ENCODE results near the gene RAB40B. TPM values are rescaled to one million over a fixed set of nuclear protein-coding genes. Genes with fewer than 3 reads are reported as not detected.

The RAB40B gene
- total RNA-seq, 1 experiment from 2014 or later = 37.8 TPM

DNA sequence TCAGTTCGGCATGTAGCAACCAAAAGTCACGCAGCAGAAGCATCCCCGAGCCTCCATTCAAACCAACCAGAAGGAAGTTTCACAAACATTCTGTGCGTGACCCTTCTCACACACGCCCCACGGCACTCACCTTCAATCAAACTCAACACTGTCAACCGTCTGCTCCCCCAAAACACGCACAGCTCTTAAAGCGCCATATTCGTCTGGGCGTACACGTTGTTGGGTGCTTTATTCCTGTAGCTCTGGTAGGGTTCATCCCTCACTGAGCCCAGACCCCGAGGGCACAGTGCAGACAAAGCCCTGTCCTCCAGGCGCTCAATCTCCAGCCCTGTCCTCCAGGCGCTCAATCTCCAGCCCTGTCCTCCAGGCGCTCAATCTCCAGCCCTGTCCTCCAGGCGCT, 2.2 kb downstream of the RAB40B start:
- no peak for DNase-seq (ENCODE audit: low spot score)
- in situ Hi-C loops (cut with HindIII; ENCODE audit: low sequenced_read_pairs) = no loop called here

DNA sequence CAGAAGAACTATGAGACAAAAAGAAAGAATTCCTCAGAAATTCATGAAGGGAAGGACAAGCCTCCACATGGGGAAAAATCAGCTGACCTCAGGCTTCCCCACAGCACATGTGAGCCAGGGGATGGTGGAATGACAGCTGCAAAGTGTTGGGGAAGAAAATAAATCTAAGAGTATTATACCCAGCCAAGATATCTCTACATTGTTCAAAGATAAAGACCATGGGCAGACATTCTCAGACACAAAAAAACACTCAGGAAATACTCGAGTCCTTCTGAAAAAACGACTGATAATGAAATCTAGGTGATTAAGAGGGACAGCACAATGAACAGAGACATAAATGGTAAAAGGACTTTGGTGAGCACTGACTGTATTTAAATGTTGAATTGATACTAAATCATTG, 3.9 kb downstream of the RAB40B start:
- in situ Hi-C loops (cut with HindIII; ENCODE audit: low sequenced_read_pairs) = no loop called here
- DNase-seq (ENCODE audit: low spot score) = no peak

DNA sequence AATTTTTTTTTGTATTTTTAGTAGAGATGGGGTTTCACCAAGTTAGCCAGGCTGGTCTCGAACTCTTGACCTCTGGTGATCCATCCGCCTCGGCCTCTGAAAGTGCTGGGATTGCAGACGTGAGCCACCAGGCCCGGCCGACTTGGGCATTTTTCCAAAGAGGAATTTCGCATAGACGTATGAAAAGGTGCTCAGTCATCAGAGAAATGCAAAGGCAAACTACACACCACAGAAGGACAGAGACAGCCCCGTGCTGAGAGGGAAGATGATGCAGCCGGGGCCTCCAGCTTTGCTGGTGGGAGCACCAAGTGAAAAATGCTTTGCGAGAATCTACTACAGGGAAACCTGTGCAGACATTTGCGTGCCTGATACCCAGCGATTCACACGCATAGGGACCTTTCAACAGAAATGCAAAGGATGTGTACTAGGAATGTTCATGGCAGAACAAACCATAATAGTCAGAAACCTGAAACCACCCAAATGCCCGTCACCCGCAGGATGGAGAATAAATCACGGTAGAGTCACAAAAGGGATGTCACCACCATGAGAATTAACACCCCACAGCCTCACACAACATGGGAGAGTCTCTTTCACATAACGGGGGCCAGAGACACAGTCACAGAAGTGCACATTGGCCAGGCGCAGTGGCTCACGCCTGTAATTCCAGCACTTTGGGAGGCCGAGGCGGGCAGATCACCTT, 5.2 kb downstream of the RAB40B start:
- in situ Hi-C loops (cut with HindIII; ENCODE audit: low sequenced_read_pairs) = no loop called here
- no peak for DNase-seq (ENCODE audit: low spot score)

DNA sequence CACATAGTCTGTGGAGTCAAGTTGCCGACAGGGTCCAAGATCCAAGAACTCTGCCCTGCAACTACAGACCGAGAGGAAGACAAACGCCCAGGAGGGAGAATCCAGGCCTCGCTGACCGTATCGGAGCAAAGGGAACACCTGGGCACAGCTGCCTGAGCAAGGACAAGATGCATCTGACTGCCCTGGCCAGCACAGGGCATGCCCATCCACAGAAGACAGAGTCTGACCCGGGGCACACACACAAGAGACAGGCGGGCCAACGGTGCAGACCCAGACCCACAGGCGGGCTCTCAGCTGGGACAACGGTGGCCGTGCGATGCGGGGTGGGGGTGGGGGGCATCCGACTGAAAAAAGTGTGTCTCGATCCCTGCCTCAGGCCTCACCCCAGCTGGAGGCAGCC, 6.2 kb downstream of the RAB40B start:
- in situ Hi-C loops (cut with HindIII; ENCODE audit: low sequenced_read_pairs) = no loop called here
- no peak for DNase-seq (ENCODE audit: low spot score)

DNA sequence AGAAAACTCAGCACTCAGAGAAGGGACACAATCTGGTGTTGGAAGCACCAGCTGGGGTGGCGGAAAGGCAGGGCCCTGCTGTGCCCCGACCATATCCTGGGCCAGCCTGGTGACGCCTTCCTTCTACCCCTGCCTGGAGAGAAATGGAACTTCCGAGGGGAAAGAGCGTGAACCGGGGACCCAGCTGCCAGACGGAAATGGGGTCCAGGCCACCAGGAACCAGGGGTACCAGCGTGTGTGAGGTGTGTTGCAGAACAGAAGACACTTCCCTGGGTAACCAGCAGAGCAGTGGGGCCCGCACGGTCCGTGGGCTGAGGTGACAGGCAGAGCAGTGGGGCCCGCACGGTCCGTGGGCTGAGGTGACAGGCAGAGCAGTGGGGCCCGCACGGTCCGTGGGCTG, 6.8 kb downstream of the RAB40B start:
- in situ Hi-C loops (cut with HindIII; ENCODE audit: low sequenced_read_pairs) = no loop called here
- DNase-seq (ENCODE audit: low spot score) = peak; percentile 41

DNA sequence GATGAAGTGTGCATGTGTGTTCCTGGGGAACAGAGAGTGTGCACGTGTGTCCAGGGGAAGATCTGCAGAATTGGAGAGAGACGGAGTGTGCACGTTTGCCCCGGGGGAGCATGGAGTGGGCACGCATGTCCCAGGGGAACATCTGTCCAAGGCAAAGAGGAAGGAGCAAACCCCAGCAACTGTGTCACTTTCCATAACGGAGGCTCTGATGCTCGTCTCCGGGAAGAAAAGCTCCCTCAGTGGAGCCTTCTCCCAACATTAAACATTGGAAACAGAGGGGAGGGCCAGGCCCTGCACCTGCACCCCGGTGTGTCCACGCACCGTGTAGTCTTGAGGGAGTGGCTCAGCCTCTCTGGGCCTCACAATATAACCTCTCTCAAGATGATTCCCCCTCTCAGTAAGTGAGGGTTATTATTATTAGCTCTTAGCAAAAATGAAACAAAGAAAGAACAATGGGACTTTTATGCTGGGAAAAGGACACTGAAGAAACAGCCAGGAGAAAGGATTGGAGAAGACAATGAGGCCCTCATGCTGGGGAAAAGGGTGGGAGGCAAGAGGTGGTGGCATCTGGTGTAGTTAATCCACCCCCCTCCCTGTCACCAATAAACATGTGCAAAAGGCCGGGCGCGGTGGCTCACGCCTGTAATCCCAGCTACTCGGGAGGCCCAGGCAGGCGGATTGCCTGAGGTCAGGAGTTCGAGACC, 7.6 kb downstream of the RAB40B start:
- in situ Hi-C loops (cut with HindIII; ENCODE audit: low sequenced_read_pairs) = no loop called here
- DNase-seq (ENCODE audit: low spot score) = no peak

DNA sequence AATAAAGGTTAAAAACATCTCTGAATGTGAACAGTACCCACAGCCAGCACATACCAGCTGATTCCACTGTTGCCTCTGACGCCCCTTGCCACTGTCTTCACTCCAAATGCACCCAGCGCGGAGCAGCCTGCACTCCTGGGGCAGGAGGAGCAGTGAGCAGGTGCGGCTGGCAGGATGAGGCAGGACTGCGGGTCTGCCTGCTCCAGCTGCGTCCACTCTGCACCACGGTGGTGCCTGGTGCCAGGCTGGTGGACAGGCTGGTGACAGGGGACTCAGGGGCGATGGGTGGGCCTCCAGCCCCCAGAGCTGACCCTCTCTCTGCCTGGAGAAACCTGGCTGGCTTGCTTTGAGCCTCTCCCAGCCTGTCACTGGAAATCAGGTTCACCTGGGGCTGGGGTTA, 9.4 kb downstream of the RAB40B start:
- in situ Hi-C loops (cut with HindIII; ENCODE audit: low sequenced_read_pairs) = no loop called here
- DNase-seq (ENCODE audit: low spot score) = no peak

DNA sequence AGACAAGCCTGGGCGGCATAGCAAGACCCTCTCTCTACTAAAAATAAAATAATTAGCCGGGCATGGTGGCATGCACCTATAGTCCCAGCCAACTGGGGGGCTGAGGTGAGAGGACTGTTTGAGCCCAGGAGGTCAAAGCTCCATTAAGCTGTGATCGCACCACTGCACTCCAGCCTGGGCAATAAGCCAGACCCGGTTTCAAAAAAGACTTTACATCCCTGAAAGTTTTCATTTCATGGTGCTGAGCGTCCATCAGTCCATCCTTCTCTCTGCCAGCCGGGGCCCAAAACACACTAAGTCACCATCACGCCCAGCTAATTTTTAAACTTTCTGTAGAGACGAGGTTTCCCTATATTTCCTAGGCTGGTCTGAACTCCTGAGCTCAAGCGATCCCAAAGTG, 10.6 kb downstream of the RAB40B start:
- in situ Hi-C loops (cut with HindIII; ENCODE audit: low sequenced_read_pairs) = no loop called here

DNA sequence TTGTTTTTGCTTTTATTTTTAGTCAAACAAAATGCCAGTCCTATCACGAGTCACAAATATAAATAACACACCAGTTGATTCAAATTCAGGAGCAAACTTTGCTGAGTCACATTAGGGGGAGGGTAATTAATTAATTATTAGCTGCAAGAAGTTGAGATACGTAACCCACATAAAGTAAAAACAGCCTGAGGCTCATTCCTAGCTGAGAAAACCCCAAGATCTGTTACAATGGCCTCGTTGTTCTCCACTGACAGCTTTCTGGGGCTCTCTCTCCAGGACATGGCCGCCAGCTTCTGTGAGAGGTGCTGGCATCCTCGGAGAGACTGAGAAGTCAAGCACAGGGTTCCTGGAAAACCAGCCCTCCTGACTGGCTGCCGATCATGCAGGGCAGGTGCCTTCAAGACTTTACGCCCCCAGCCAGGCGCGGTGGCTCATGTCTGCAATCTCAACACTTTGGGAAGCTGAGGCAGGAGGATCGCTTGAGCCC, 11.1 kb downstream of the RAB40B start:
- in situ Hi-C loops (cut with HindIII; ENCODE audit: low sequenced_read_pairs) = no loop called here
- no peak for DNase-seq (ENCODE audit: low spot score)

More for the DNA sequence above, 10.6 kb downstream of the RAB40B start:
- no peak for DNase-seq (ENCODE audit: low spot score)

DNA sequence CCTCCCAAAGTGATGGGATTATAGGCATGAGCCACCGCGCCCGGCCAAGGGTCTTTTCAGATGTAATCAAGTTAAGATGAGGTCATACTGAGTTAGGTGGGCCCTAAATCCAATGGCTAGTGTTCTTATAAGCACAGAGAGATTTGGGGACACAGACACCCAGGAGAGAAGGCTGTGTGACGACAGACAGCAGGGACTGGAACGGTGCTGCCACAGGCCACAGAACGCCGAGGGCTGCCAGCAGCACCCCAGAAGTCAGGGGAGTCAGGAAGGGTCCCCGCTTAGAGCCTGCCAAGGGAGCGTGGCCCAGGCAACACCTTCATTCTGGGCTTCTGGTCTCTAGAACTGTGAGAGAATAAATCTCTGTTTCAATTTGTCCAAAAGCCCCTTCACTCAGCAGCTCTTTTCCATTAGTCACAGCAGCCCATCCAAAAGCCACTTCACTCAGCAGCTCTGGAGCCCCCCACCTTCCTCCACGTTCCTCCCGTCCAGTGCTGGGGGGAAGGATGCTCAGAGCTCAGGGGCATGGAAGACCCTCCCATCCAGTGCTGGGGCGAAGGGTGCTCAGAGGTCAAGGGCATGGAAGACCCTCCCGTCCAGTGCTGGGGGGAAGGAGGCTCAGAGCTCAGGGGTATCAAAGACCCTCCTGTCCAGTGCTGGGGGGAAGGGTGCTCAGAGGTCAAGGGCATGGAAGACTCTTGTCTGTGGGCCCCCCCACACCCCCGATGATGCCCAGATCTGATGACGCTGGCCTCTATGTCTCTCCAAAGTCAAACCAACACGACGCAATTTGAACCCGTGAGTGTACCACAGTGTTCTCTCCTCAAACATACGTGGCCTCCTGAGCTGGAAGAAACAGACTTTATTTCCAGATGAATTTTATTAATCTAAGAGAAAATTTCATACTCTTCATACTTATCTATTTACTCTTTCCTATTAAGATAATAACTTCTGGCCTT, 11.9 kb downstream of the RAB40B start:
- DNase-seq (ENCODE audit: low spot score) = no peak
- in situ Hi-C loops (cut with HindIII; ENCODE audit: low sequenced_read_pairs) = no loop called here

DNA sequence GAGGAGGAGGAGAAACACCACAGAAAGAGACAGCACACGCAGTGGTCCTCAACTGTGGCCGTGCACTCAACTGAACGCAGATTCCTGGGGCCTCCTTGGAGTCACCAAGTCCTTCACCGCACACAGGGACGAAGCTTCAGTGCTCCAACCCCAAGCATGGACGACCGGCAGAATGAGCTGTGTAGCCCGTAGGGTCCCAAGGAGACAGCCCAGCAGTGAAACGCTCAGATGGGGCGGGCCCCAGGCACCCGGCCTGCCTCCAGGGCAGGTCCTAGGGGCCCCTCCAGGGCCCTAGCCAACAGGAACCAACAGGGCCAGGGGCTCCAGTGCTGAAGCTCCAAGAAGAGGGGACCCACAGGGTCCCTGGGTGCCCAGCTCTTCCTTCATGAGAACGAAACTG, 13.2 kb downstream of the RAB40B start:
- in situ Hi-C loops (cut with HindIII; ENCODE audit: low sequenced_read_pairs) = no loop called here
- DNase-seq (ENCODE audit: low spot score) = no peak

DNA sequence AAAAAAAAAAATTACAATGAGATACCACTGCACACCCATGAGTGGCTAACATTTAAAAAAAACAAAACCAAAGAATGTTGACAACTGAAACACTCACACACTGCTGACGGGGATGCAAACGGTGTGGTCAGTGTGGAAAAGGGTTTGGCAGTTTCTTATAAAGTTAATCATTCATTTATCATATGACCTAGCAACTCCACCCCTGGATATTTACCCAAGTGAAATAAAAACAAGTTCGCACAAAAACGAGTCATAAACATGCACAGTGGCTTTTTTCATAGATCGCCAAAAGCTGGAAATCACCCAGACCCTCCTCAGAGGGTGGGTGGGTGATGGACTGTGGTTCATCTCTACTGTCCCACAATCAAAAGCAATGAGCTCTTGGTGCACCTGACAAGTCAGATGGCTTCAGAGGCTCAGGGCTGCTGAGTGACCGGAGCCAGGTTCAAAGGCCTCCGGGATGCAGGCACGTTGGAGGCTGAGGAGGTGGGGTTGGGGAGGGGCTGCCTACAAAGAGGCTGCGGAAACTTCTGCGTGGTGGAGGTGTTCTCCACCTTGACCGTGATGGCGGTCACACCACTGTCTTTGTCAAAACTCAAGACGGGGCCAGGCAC, 14.2 kb downstream of the RAB40B start:
- in situ Hi-C loops (cut with HindIII; ENCODE audit: low sequenced_read_pairs) = no loop called here
- no peak for DNase-seq (ENCODE audit: low spot score)

DNA sequence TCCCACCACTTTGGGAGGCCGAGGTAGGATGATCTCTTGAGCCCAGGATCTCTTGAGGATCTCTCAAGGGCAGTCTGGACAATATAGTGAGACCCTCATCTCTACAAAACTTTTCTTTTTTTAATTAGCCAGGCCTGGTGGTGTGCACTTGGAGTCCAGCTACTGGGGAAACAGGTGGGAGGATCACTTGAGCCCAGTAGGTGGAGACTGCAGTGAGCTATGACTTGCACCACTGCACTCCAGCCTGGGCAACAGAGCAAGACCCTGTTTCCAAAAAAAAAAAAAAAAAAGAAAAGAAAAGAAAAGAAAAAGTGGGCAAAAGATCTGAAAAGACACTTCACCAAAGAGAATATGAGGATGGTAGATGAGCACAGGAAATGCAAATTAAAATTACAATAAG, 15.0 kb downstream of the RAB40B start:
- DNase-seq (ENCODE audit: low spot score) = no peak
- in situ Hi-C loops (cut with HindIII; ENCODE audit: low sequenced_read_pairs) = no loop called here

DNA sequence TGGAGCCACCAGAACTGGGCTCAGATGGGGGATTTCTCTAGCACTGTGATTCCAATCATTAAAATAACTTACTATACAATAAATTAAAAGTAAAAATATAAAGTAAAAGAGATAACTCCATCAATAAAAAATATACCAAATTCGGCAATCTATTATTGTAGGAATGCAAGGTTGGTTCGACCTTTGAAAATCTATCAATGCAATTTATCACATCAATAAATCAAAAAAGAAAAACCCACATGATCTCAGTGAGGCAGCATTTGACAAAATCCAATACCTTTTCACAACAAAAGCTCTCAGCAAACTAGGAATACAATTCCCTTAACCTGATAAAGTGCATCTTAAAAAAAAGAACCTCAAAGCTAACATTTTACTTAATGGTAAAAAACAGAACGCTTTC, 17.0 kb downstream of the RAB40B start:
- no peak for DNase-seq (ENCODE audit: low spot score)
- in situ Hi-C loops (cut with HindIII; ENCODE audit: low sequenced_read_pairs) = no loop called here

DNA sequence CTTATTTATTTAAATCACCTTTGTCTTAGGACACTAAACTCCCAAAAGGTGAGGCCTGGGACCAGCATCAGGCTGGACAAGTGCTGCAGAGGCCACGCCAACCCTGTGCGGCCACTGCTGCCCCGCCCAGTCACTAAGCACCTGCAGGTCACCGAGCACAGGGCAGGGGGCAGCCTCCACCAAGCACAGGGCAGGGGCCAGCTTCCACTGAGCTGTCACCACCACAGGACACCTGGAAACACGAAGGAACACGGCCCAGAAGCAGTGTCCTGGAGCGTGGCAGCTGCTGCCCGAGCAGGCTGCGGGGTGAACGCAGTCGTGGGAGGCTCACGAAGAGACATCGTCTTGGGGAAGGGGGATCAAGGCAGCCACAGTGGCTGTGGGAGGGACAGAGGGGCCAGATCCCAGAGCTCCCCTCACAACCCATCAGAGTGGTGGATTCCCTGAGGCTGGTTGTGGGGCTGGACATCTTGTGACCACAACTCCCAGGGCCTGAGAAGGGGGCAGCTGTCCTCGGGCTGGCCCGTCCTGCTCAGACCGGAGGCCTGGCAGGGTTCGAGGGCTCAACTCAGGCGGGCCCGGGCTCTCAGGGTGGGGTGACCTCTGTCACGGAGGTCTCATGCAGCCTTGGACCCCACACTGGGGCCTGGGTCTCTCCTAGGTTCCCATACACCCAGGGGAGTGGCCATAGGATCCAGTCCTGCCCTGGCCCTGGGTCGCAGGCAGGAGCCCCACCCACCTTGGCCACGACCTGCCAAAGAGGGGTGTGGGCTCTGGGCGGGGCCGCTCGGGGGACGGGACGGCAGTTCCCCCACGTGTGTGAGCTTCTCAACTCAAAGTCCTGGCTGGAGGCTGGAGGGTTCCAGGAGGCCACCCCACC, 18.7 kb downstream of the RAB40B start:
- in situ Hi-C loops (cut with HindIII; ENCODE audit: low sequenced_read_pairs) = no loop called here
- DNase-seq (ENCODE audit: low spot score) = no peak

DNA sequence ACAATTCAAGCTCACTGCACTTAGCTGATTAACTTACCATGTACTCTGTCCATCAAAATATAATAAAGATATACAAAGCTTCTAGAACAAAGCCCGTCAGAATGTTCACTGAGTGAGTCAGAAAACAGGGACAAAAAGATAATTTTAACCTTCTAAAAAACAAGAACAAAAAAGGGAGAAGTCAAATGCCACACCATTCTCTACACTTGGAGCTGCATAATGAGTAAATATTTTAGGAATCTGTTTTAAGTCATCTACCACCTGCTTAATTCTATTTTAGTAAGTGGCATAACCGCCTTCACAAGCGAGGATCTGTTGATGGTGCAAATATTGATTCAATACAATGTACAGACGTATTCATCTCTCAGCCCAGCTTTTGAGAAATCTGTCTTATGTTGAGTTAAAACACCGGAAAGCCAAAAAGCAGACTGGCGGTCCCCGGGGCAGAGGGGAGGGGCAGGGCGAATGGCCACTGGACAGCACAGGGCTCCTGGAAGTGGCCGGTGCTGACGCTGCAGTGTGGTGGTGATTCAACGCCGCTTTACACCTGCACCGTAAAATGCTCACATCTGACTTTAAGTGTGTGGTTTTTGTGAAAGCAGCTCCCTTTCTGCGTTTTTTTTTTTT, 20.1 kb downstream of the RAB40B start:
- in situ Hi-C loops (cut with HindIII; ENCODE audit: low sequenced_read_pairs) = no loop called here
- no peak for DNase-seq (ENCODE audit: low spot score)

DNA sequence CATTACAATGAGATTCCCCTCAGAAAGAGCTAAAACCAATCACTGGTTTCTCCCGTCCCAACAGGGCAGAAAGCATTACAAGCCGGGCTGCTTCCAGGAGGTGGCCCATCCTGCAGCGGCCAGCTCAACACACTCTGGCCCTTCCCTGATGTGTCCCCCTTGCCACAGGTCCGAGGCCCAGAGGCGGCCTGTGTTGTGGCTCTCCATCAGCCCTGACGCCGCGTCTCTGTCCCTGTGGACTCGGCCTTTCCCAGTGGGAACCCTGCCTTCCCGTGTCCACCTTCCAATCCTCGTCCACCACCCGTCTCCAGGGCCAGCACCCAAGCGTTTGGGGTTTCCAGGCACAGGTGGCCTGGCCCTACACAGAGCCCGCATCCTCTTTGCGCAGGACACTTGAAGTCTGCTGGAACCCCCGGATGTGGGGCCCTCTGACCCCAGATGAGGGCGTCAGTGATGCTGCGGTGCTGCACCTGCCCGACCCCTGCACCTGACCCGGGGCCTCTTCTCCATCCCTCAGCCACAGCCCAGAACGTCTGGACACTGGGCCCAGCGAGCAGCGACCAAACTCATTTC, 21.1 kb downstream of the RAB40B start:
- in situ Hi-C loops (cut with HindIII; ENCODE audit: low sequenced_read_pairs) = no loop called here
- DNase-seq (ENCODE audit: low spot score) = no peak

Measured in G401 (cell line).